Measurements from ENCODE around the gene PPP1R13B. TPM values are rescaled to one million over a fixed set of nuclear protein-coding genes. Genes with fewer than 3 reads are reported as not detected.
"Not testable (repeated sequence)": the region's sequence is repeated elsewhere in the genome, so short reads cannot be mapped to it uniquely, and the experiment has no call there.

Gene PPP1R13B
- total RNA-seq, 2 donors from 2014 or later = 17.8 to 29.6 TPM

DNA sequence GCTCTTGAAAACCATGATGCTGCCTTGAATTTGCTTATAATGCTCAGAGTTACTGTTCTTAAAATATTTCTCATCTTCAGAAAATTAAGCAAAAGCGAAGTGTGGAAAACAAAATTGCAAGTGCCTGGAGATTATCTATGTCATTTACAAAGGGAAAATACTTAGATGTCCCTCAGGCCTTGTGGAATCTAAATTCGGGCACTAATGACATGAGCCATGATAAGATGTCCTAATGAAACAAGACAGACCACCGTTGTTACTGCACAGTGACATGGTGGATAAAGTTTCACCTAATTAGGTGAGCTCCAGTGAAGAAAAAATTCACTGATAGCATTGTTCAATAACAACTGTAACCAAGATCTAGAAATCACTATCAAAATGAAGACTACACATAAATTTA lies 30.4 kb downstream of the PPP1R13B start:
- intact Hi-C loops (cut with DNase I) = no loop called here
- no peak for DNase-seq (ENCODE audit: low spot score)

- no peak for DNase-seq (ENCODE audit: low spot score)
- intact Hi-C loops (cut with DNase I) = no loop called here
These were observed 32.1 kb downstream of the PPP1R13B start for GRCh38 chr14:103815253-103815652.

DNA sequence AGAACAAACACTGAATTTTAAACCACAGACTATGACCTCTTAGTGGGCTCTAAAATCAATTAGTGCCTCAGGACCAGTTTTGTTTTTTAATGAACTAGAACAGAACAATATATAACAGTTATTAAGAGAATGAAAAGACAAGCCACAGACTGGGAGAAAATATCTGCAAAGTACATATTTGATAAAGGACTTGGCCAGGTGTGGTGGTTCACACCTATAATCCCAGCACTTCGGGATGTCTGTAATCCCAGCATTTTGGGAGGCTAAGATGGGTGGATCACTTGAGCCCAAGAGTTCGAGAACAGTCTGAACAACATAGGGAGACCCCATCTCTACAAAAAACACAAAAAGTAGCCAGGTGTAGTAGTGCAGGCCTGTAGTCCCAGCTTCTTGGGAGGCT lies 36.2 kb downstream of the PPP1R13B start:
- DNase-seq (ENCODE audit: low spot score) = no peak
- intact Hi-C loops (cut with DNase I) = no loop called here

GRCh38 chr14:103808403-103809001 lies 38.9 kb downstream of the PPP1R13B start:
- intact Hi-C loops (cut with DNase I) = loop anchor here (5.0 to 10.0 kb wide), 2 partner anchors 104 to 176 kb away; no protein-coding TSS in a partner anchor
- DNase-seq (ENCODE audit: low spot score) = peak; percentile 84

- intact Hi-C loops (cut with DNase I) = loop anchor here (5.0 to 10.0 kb wide), 2 partner anchors 105 to 178 kb away; no protein-coding TSS in a partner anchor
- DNase-seq (ENCODE audit: low spot score) = no peak
These were observed 40.6 kb downstream of the PPP1R13B start for GRCh38 chr14:103806805-103807204.

- intact Hi-C loops (cut with DNase I) = loop anchor here (5.0 to 10.0 kb wide), 2 partner anchors 107 to 179 kb away; no protein-coding TSS in a partner anchor
- no peak for DNase-seq (ENCODE audit: low spot score)
These were observed 41.7 kb downstream of the PPP1R13B start for GRCh38 chr14:103805708-103806107.

DNA sequence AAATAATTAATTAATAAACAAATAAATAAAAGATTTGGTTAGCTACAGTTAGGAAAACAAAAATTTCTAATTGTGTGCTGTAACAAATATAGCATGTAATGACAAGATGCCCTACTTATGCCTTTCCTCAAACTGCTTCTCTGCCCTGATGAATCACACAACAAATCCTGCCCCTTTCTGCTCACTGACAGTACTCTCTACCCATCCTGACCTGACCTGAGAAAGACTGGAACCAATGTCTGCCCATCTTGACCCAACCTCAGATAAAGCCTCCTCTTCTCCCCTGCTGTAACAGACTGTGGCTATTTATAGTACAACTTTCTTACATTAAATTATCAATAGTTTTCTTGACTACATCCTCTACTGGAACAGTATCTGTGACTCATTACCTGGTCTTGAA lies 43.7 kb downstream of the PPP1R13B start:
- intact Hi-C loops (cut with DNase I) = loop anchor here in 1 of 2 donors (10.0 kb wide), 1 partner anchor 181 kb away; no protein-coding TSS in a partner anchor
- no peak for DNase-seq (ENCODE audit: low spot score)

- intact Hi-C loops (cut with DNase I) = loop anchor here in 1 of 2 donors (10.0 kb wide), 1 partner anchor 182 kb away; no protein-coding TSS in a partner anchor
- no peak for DNase-seq (ENCODE audit: low spot score)
These were observed 45.0 kb downstream of the PPP1R13B start for GRCh38 chr14:103802356-103802755.

GRCh38 chr14:103801459-103801858 lies 45.9 kb downstream of the PPP1R13B start:
- intact Hi-C loops (cut with DNase I) = loop anchor here in 1 of 2 donors (10.0 kb wide), 1 partner anchor 183 kb away; no protein-coding TSS in a partner anchor
- DNase-seq (ENCODE audit: low spot score) = no peak

DNA sequence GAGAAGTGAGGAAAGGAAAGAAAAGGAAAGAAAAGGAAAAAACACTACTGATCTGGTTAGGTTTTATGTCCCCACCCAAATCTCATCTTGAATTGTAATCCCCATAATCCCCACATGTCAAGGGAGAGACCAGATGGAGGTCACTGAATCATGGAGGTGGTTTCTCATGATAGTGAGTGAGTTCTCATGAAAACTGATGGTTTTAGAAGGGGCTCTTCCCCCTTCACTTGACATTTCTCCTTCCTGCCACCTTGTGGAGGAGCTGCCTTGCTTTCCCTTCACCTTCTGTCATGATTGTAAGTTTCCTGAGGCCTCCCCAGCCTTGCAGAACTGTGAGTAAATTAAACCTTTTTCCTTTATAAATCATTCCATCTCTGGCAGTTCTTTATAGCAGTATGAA lies 54.2 kb downstream of the PPP1R13B start:
- DNase-seq (ENCODE audit: low spot score); intact Hi-C loops (cut with DNase I): not testable (repeated sequence)

DNA sequence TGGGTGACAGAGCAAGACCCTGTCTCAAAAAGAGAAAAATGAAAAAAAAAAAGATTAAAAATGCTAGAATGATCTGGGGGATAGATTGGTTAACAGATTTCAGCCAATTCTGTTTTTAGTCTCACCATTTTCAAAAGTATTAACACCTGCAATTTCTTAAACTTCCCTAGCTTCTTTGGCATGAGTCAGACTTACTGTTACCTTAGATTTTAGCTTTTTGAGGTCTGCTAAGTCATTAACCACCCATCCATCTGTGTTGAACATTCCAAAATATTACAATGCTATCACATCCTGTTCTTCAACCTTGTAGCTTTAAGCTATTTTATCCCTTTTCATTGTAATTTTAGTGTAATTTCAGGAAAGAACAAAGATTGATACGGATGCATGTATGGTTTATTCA lies 59.3 kb downstream of the PPP1R13B start:
- DNase-seq (ENCODE audit: low spot score) = no peak
- intact Hi-C loops (cut with DNase I) = no loop called here

GRCh38 chr14:103782376-103782775 lies 65.0 kb downstream of the PPP1R13B start:
- no peak for DNase-seq (ENCODE audit: low spot score)
- intact Hi-C loops (cut with DNase I) = no loop called here

DNA sequence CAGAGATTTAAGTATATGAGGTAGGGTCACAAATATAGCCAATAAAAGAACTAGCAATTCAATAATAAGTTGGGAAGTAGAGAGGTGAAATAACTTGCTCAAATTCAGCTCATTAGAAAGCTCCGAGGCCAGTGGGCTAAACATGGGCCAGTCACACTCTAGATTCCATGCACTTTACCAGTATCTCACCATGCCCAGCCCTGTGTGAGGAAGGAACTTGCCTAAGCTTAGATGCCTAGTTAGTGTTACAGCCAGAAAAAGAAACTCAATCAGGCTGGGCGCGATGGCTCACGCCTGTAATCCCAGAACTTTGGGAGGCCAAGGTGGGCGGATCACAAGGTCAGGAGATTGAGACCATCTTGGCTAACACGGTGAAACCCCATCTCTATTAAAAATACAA lies 71.1 kb downstream of the PPP1R13B start:
- intact Hi-C loops (cut with DNase I); DNase-seq (ENCODE audit: low spot score): not testable (repeated sequence)

GRCh38 chr14:103775506-103775905 lies 71.9 kb downstream of the PPP1R13B start:
- intact Hi-C loops (cut with DNase I) = no loop called here

DNA sequence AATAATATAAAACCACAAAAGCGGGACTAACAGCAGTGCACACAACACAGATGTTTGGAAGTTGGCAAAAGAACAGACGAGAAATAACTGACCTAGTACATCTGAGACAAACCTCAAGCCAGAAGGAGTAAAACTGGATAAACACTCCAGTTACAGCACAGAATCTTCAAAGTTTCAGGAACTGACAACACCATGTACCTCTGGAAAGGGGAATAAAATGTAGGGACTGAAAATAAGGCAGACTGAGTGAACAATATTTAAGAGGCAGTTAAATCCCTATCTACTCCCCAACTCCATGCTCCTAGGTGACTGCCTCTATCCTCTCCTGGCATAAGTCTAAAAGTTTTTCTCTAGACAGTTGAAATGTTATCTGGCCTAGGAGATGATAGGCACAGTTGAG lies 73.9 kb downstream of the PPP1R13B start:
- intact Hi-C loops (cut with DNase I) = no loop called here

More at GRCh38 chr14:103775506-103775905, 71.9 kb downstream of the PPP1R13B start:
- DNase-seq (ENCODE audit: low spot score) = no peak

GRCh38 chr14:103772078-103772712 lies 75.2 kb downstream of the PPP1R13B start:
- no peak for DNase-seq (ENCODE audit: low spot score)
- intact Hi-C loops (cut with DNase I) = no loop called here

More for the DNA sequence above, 73.9 kb downstream of the PPP1R13B start:
- no peak for DNase-seq (ENCODE audit: low spot score)

GRCh38 chr14:103770902-103771301 lies 76.5 kb downstream of the PPP1R13B start:
- intact Hi-C loops (cut with DNase I) = no loop called here

DNA sequence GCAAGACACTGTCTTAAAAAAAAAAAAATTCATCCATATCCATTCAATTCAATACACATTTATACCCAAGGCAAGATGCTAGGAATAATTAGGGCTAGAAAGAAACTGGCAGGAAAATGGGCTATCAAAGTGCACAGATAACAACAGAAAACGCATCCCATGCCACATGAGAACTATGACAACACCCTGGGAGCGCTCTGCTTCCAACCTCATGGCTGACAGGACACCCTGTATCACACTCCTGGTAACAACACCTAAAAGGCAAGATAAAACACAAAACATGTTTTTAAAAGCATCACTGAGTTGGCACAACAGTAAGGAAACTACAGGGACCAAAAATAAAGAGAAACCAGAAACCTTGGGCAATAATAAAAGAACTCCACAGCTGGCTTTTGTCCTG lies 76.9 kb downstream of the PPP1R13B start:
- intact Hi-C loops (cut with DNase I) = no loop called here
- no peak for DNase-seq (ENCODE audit: low spot score)

More at GRCh38 chr14:103770902-103771301, 76.5 kb downstream of the PPP1R13B start:
- DNase-seq (ENCODE audit: low spot score) = no peak

GRCh38 chr14:103767336-103767894 lies 80.0 kb downstream of the PPP1R13B start:
- intact Hi-C loops (cut with DNase I) = no loop called here
- DNase-seq (ENCODE audit: low spot score) = no peak

DNA sequence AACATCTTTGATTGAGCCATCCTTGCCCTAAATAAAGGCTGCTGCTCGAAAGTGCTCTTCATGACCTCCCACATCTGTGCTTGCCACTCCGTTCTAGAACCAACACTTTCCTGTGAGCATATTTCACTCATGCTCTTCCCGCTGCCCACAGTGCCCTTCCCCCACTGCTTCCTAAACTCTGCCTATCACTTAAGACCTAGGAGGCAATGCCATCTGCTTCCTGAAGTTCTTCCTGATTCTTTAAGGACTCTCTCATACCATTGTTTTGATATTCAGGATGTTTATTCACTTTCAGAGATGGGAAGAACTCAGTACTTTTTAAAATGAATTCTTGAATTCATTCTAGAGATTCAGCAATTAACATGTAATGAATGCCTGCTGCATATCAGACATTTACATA lies 81.8 kb downstream of the PPP1R13B start:
- intact Hi-C loops (cut with DNase I) = no loop called here
- no peak for DNase-seq (ENCODE audit: low spot score)
